NCI-H774 (cell line): ENCODE data around the gene HES1.

Source experiments
- DNase-seq: peaks from one replicate; lab custom pipeline; 2025; lab: John Stamatoyannopoulos, UW

The HES1 gene

GRCh38 chr3:194167480-194168282 lies 31.7 kb downstream of the HES1 start:
- no peak for DNase-seq

GRCh38 chr3:194168994-194169393 lies 33.0 kb downstream of the HES1 start:
- no peak for DNase-seq

GRCh38 chr3:194169595-194169994 lies 33.6 kb downstream of the HES1 start:
- DNase-seq, result no peak

- no peak for DNase-seq
These were observed 34.8 kb downstream of the HES1 start for GRCh38 chr3:194170793-194171192.

GRCh38 chr3:194174406-194174805 lies 38.5 kb downstream of the HES1 start:
- DNase-seq, result no peak

- DNase-seq, result no peak
These were observed 39.0 kb downstream of the HES1 start for GRCh38 chr3:194174980-194175379.

- DNase-seq, result no peak
These were observed 40.5 kb downstream of the HES1 start for GRCh38 chr3:194176274-194176991.

- DNase-seq, result no peak
These were observed 41.2 kb downstream of the HES1 start for GRCh38 chr3:194177141-194177540.

- DNase-seq, result no peak
These were observed 42.2 kb downstream of the HES1 start for GRCh38 chr3:194178128-194178527.

- no peak for DNase-seq
These were observed 42.7 kb downstream of the HES1 start for GRCh38 chr3:194178669-194179068.

- DNase-seq, result no peak
These were observed 44.6 kb downstream of the HES1 start for GRCh38 chr3:194180570-194180969.

GRCh38 chr3:194181612-194182529 lies 45.9 kb downstream of the HES1 start:
- no peak for DNase-seq

GRCh38 chr3:194183271-194183670 lies 47.3 kb downstream of the HES1 start:
- DNase-seq, result no peak

- peak; percentile 94 for DNase-seq
These were observed 48.4 kb downstream of the HES1 start for GRCh38 chr3:194184265-194184751.

GRCh38 chr3:194184801-194185200 lies 48.9 kb downstream of the HES1 start:
- no peak for DNase-seq

- DNase-seq, result peak; percentile 38
These were observed 49.3 kb downstream of the HES1 start for GRCh38 chr3:194185221-194185620.

- no peak for DNase-seq
These were observed 51.4 kb downstream of the HES1 start for GRCh38 chr3:194187233-194187944.
